ENCODE measurements around the gene RNF144A. TPM values are rescaled to one million over a fixed set of nuclear protein-coding genes. Genes with fewer than 3 reads are reported as not detected.

Gene RNF144A
- total RNA-seq, 1 experiment from 2014 or later, result 13.0 TPM

- BruUV-seq (replicated peaks), result no TSS peak
- Histone ChIP-seq H3K4me1 (ENCODE audit: control insufficient read depth in 1 of 2, insufficient read depth in 2 of 2, low read length in 2 of 2) (peaks cover 12 to 37% of the 10 kb centered on the region in 2 experiments; a peak in 3 of 4 replicates), H3K9ac (ENCODE audit: low read length) (peak overlapping the region; percentile 57), H3K27ac (ENCODE audit: low read depth, low read length) (peak overlapping the region; percentile 59; the same call in 1 of the 2 replicates), H3K36me3 (ENCODE audit: control insufficient read depth in 1 of 2, insufficient read depth in 2 of 2, low read length in 2 of 2) (no peaks in the 10 kb centered on the region), H3K4me3 (replicated peaks in 1 of 2; ENCODE audit: low read depth in 1 of 2, low read length in 2 of 2) (peak overlapping the region; percentile 36 to 49), H4K20me1 (ENCODE audit: insufficient read depth) (no peaks in the 10 kb centered on the region), H2AFZ (ENCODE audit: low read depth, low read length, poor library complexity, severe bottlenecking) (no peak overlapping the region), H3K79me2 (ENCODE audit: insufficient read depth, low read length) (peaks cover 3% of the 10 kb centered on the region; the same call in 1 of the 2 replicates), H3K9me3 (ENCODE audit: control insufficient read depth in 1 of 2, insufficient read depth in 1 of 2, low read depth in 1 of 2, low read length in 2 of 2) (no peaks in the 10 kb centered on the region), H3K27me3 (ENCODE audit: insufficient read depth, low read length) (no peaks in the 10 kb centered on the region), H3K9me2 (ENCODE audit: insufficient read depth) (no peaks in the 10 kb centered on the region), H3K4me2 (ENCODE audit: low read length) (peak overlapping the region; percentile 62)
- TF ChIP-seq ZFX (IDR thresholded peaks at IDR 0.05), result 0 out of 2 replicates have a peak, but pooled peaks have one; percentile 13
- TF ChIP-seq EGR1 (IDR thresholded peaks at IDR 0.05; ENCODE audit: low read depth), result no peak
- TF ChIP-seq ELF1 (IDR thresholded peaks at IDR 0.05; ENCODE audit: borderline replicate concordance, low read depth), result no peak
- no peak for TF ChIP-seq JUND (IDR thresholded peaks at IDR 0.05)
- no peak for TF ChIP-seq CTCF (IDR thresholded peaks at IDR 0.05 in 2 of 3, conservative IDR thresholded peaks at IDR 0.05 in 1 of 3; ENCODE audit: borderline replicate concordance in 1 of 3, insufficient read depth in 1 of 3, low read depth in 2 of 3, low read length in 2 of 3)
- TF ChIP-seq SP1 (IDR thresholded peaks at IDR 0.05; ENCODE audit: low read depth), result no peak
- TF ChIP-seq CEBPB (IDR thresholded peaks at IDR 0.05; ENCODE audit: low read depth), result no peak
- no peak for TF ChIP-seq ATF3 (IDR thresholded peaks at IDR 0.05)
- intact Hi-C loops (cut with micrococcal nuclease), result loop anchor here (5.0 kb wide), 1 partner anchor 124 kb away; no protein-coding TSS in a partner anchor
- CTCF ChIA-PET, result interaction anchor here (0.7 to 1.6 kb wide), 2 partner anchors 21 to 83 kb away, joined by 3 to 4 read pairs; no protein-coding TSS in a partner anchor
- no peak for DNase-seq (ENCODE audit: low read depth, low spot score)
- RAD21 ChIA-PET (ENCODE audit: low non-redundant PET in 1 of 2, low total read pairs in 2 of 2, uncharacterized antibody in 2 of 2, unreplicated experiment in 2 of 2), result no interaction called here
- peak; percentile 60 for ATAC-seq
- POLR2A ChIA-PET, result interaction anchor here (0.7 kb wide), 1 partner anchor 39 kb away, joined by 5 read pairs; no protein-coding TSS in a partner anchor
Measured at GRCh38 chr2:6917761-6918421, 679 bp downstream of the RNF144A start.

Measured in HCT116 (cell line).